Ishikawa (cell line): Measurements from ENCODE around the gene TMEM51.

ENCODE experiments used
- CEBPB ChIP-seq: IDR thresholded peaks from 2 replicates; pipeline ENCODE4 v1.6.1; 2012
- CREB1 ChIP-seq: IDR thresholded peaks from 2 replicates; pipeline ENCODE4 v1.6.1; 2012; ENCODE audit warnings: low read depth
- EGR1 ChIP-seq: IDR thresholded peaks from 2 replicates; pipeline ENCODE4 v1.6.1; 2012
- EP300 ChIP-seq: IDR thresholded peaks from 2 replicates; pipeline ENCODE4 v1.6.1; 2012; ENCODE audit warnings: borderline replicate concordance
- FOXM1 ChIP-seq: IDR thresholded peaks from 2 replicates; pipeline ENCODE4 v1.6.1; 2012; ENCODE audit warnings: low read depth, borderline replicate concordance
- NFIC ChIP-seq: IDR thresholded peaks from 2 replicates; pipeline ENCODE4 v1.6.1; 2012
- RAD21 ChIP-seq: IDR thresholded peaks from 2 replicates; pipeline ENCODE4 v1.6.1; 2012; ENCODE audit warnings: low read depth
- TAF1 ChIP-seq: IDR thresholded peaks from 2 replicates; pipeline ENCODE4 v1.6.1; 2012; ENCODE audit warnings: low read depth, mild to moderate bottlenecking
- TCF12 ChIP-seq: IDR thresholded peaks from 2 replicates; pipeline ENCODE4 v1.6.1; 2012; ENCODE audit warnings: low read depth
- TEAD4 ChIP-seq: IDR thresholded peaks from 2 replicates; pipeline ENCODE4 v1.6.1; 2012
- USF1 ChIP-seq: IDR thresholded peaks from 2 replicates; pipeline ENCODE4 v1.6.1; 2012
- YY1 ChIP-seq: IDR thresholded peaks from 2 replicates; pipeline ENCODE4 v1.6.1; 2012; ENCODE audit warnings: low read depth
- ZBTB7A ChIP-seq: IDR thresholded peaks from 2 replicates; pipeline ENCODE4 v1.6.1; 2012; ENCODE audit warnings: low read depth
- TF ChIP-seq, protein P1 (sequence below): IDR thresholded peaks from 2 replicates; pipeline ENCODE4 v1.6.1; 2012; ENCODE audit warnings: low read depth, mild to moderate bottlenecking
- TF ChIP-seq, protein P2 (sequence below): IDR thresholded peaks from 2 replicates; pipeline ENCODE4 v1.6.1; 2012

Gene TMEM51

GRCh38 chr1:15210651-15211375 lies 57.3 kb downstream of the TMEM51 start:
- TF ChIP-seq ZBTB7A = no peak
- TF ChIP-seq, protein P1, sequence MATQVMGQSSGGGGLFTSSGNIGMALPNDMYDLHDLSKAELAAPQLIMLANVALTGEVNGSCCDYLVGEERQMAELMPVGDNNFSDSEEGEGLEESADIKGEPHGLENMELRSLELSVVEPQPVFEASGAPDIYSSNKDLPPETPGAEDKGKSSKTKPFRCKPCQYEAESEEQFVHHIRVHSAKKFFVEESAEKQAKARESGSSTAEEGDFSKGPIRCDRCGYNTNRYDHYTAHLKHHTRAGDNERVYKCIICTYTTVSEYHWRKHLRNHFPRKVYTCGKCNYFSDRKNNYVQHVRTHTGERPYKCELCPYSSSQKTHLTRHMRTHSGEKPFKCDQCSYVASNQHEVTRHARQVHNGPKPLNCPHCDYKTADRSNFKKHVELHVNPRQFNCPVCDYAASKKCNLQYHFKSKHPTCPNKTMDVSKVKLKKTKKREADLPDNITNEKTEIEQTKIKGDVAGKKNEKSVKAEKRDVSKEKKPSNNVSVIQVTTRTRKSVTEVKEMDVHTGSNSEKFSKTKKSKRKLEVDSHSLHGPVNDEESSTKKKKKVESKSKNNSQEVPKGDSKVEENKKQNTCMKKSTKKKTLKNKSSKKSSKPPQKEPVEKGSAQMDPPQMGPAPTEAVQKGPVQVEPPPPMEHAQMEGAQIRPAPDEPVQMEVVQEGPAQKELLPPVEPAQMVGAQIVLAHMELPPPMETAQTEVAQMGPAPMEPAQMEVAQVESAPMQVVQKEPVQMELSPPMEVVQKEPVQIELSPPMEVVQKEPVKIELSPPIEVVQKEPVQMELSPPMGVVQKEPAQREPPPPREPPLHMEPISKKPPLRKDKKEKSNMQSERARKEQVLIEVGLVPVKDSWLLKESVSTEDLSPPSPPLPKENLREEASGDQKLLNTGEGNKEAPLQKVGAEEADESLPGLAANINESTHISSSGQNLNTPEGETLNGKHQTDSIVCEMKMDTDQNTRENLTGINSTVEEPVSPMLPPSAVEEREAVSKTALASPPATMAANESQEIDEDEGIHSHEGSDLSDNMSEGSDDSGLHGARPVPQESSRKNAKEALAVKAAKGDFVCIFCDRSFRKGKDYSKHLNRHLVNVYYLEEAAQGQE = 0 out of 2 replicates have a peak, but pooled peaks have one; percentile 8
- no peak for TF ChIP-seq NFIC
- TF ChIP-seq EGR1 = no peak
- no peak for TF ChIP-seq RAD21

GRCh38 chr1:15211424-15211823 lies 57.9 kb downstream of the TMEM51 start:
- TF ChIP-seq ZBTB7A = no peak
- no peak for TF ChIP-seq FOXM1
- no peak for TF ChIP-seq CREB1
- TF ChIP-seq EP300 = no peak
- no peak for TF ChIP-seq RAD21
- no peak for TF ChIP-seq TCF12
- TF ChIP-seq TEAD4 = no peak
- TF ChIP-seq, protein P2, sequence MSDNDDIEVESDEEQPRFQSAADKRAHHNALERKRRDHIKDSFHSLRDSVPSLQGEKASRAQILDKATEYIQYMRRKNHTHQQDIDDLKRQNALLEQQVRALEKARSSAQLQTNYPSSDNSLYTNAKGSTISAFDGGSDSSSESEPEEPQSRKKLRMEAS = no peak

DNA sequence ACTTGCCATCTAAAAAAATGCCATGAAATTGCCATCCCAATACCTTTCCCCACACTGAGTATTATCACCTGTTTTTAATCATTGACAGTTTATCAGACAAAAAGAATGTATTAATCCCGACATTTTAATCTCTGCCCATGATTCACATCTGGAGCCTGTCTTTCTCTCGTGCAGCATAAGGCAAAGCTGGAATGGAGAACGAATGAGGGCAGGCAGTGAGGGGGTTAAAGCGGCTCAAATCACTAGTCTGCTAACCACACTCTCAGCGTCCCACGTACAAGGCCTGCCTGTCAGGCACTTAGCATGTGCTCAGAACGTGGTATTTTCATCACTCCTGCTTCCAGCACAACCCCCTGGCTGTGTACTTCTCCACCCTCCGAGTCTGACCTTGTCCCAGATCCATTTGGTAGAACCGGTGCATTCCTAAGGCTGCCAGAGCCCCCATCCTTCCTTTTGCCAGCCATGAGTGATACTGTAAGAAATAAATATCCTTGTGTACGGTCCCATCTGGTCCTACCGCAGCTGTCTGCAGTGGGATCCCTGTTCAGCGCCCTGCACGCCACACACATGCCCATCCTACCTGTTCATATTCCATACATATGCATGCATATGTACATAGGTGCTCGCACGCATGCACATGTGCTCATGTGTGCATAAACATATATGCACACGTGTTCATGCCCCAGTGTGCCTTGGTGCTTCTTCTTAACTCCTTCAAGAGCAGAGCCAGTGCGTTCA lies 58.8 kb downstream of the TMEM51 start:
- TF ChIP-seq, protein P1 = no peak
- TF ChIP-seq ZBTB7A (no peak), TEAD4 (no peak), CEBPB (no peak), EP300 (no peak), TCF12 (no peak), RAD21 (no peak), YY1 (no peak), TAF1 (no peak), EGR1 (no peak), CREB1 (no peak), USF1 (no peak), FOXM1 (no peak), NFIC (no peak)
- TF ChIP-seq, protein P2 = no peak

- TF ChIP-seq USF1 (no peak), ZBTB7A (no peak), FOXM1 (no peak), EGR1 (no peak), TEAD4 (no peak), TCF12 (no peak), TAF1 (no peak), EP300 (no peak), RAD21 (no peak), CEBPB (no peak), NFIC (no peak), CREB1 (no peak), YY1 (no peak)
- TF ChIP-seq, protein P1 = no peak
- TF ChIP-seq, protein P2 = no peak
These were observed 59.4 kb downstream of the TMEM51 start for GRCh38 chr1:15212954-15213291.
